NAMALWA (cell line): ENCODE results near the gene OR51B5.
A peak's percentile ranks its signal among the peaks of the same experiment; 100 is the strongest.
"Not testable (repeated sequence)": the region's sequence is repeated elsewhere in the genome, so short reads cannot be mapped to it uniquely, and the experiment has no call there.

Source experiments
- DNase-seq: peaks from one replicate; pipeline ENCODE4 v3.0.0-alpha.2; 2015; ENCODE audit warnings: low spot score

Gene OR51B5, protein sequence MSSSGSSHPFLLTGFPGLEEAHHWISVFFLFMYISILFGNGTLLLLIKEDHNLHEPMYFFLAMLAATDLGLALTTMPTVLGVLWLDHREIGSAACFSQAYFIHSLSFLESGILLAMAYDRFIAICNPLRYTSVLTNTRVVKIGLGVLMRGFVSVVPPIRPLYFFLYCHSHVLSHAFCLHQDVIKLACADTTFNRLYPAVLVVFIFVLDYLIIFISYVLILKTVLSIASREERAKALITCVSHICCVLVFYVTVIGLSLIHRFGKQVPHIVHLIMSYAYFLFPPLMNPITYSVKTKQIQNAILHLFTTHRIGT

DNA sequence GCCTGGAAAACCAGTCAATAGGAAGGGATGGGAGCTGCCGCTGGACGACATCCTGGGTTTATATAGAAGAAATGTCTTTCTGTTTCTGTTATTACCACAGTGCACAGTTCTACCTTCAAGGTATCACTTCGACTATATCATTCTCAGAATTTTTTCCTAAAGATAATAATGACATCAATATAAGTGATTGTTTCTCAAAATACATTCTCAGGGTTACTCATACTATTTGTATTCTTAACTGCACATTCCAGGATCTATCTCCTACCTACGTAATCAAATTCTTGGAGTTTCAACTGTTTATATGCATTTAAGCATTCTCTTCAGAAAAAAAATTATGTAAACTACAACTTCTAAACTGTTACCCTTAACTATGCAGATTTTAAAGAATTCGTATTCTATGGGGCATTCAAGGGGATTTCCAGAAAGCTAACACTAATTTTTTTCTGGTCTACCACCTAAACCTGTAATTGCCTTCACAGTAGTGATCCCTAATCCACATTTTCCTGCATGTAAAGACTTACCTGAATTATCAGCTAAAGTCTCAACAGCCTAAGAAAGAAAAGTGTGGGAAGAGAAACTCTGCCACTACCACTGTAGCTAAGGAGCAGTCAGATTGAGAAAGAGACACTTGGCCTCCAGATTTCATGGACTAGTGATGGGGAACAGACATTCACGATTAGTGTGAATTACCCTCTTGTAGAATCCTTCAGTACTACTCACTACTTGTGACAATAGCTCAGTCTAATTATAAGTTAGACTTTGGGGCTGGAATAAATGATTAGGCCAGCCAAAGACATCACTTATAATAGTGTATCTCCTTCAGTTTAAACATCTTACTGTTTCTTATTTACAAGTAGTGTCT, at the start of gene OR51B5:
TSS of gene OR51B5 (minus strand) at position 51 of the 862 bp plus-strand sequence. CDS start at position 51, 0 bp downstream.
- no peak for DNase-seq

DNA sequence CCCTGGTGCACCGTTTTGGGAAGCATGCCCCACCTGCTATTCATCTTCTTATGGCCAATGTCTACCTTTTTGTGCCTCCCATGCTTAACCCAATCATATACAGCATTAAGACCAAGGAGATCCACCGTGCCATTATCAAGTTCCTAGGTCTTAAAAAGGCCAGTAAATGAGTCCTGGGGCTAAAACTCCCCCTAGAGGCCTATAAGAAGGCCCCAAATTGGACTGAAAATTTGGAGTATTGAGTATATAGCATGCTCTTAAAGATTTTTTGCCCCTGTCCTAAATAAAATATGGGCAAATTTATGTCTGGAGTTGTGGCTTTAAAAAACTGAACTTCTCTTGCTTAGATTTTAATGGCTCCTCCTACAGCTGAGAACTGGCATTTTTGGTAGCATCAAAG, 46.9 kb upstream of the OR51B5 start:
- DNase-seq: peak; percentile 10

DNA sequence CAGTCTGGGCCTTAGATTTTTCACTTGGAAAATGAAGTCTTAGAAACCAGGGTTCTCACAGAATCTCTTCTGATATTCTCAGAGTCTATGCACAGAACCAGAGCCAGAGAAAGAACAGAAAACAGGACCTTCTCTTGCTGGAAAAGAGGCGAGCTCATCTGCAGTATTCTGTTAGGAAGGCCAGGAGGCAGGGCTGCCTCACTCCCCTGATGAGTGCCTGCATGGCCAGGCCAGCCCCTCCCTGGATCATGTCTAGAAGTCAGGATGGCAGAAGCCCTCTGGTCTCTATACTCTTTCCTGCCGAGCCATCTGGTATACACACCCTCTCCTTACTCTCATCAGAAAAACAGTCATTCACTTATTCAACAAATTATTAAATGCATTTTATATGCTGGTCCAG, 41.0 kb upstream of the OR51B5 start:
- no peak for DNase-seq

DNA sequence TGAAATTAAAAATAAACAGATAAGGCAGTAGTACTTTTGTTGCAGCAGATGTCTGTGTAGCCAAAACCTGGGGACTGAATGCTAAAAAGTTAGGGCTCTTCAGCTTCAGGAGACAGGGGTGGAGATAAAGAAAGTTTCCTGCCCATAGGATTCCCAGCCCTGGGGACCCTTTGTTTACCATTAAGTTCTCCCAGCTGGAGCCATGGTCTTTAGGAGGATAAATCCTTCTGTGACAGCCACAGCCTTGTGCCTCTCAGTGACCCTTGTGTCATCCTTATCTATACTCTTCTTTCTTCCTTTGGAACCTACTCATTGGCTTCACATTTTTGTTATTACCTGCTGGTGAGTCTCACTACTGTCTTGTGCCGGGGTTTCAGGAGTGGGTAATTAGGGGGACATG, 40.3 kb upstream of the OR51B5 start, which contains the start of gene OR51M1:
TSS of gene OR51M1 (plus strand) at position 237 of the 400 bp plus-strand sequence. CDS start 5,587 bp downstream, outside the sequence.
- no peak for DNase-seq

DNA sequence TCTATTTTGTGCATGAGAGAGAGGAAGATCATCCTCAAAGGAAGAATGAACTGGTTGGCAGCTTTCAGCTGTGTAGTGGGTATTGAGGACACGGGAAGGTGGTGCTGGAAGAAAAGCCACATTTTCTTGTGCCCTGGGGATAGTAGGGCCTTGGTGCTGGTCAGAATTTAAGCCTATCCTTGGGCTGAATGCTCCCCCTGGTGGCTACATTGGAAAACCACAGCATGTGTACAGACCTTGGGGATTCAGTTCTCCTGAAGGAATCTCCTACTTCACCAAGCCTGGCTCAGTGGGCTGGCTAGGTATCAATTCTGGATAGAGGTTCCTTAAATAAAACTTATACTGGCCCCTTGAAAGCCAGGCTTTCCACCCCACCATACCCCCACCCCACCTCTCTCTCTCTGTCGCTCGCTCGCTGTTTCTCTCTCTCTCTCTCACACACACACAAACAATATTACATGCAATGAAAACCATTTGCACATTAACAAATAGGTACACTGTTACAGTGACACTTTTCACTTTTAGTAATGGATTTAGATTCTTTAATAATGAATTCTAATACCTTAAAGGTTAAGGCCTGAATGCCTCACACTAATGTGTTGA, 37.5 kb upstream of the OR51B5 start:
- DNase-seq: peak; percentile 63

DNA sequence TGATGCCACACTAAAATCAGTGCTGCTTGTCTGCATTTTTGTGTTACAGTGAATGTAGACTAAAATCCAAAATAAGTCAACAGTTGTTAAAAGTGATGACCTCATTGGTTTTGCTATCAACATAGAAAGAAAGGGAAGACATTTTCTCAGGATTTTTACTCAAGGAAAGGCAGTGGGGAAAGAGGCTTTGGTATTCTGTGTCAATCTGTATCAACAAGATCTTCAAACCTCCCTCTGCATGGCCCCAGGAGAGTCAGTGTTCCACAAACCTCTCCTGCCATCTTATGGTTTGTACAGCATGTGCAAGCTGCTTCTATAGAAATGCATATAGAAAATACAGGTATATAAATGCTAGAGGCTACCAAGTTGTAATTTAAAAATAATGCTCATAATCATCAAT, 26.5 kb upstream of the OR51B5 start:
- DNase-seq: peak; percentile 7

DNA sequence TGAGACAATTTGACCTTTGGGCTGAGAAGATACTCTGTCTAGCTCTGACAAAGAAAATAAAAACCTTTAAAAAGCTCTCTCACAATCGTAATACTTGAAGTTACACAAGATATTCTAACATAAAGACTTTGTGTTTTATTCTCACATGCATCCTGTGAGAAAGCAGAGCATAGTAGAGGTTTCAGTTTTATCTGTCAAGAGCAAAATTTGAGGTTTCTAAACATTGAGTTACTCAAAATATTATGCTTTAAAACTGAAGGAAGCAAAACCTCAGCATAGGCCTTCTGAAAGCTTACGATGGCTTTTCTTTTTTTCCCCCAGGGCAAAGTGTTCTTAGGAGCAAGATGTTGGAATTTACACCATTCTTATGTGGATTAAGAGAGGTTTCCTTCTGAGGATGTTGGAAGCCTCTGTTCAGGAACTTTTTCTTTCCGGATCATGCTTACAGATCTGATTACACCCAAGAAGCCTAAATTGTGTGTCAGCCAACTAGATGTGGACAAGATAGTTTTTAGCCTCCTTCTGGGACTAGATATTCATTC, 25.2 kb upstream of the OR51B5 start:
- no peak for DNase-seq

DNA sequence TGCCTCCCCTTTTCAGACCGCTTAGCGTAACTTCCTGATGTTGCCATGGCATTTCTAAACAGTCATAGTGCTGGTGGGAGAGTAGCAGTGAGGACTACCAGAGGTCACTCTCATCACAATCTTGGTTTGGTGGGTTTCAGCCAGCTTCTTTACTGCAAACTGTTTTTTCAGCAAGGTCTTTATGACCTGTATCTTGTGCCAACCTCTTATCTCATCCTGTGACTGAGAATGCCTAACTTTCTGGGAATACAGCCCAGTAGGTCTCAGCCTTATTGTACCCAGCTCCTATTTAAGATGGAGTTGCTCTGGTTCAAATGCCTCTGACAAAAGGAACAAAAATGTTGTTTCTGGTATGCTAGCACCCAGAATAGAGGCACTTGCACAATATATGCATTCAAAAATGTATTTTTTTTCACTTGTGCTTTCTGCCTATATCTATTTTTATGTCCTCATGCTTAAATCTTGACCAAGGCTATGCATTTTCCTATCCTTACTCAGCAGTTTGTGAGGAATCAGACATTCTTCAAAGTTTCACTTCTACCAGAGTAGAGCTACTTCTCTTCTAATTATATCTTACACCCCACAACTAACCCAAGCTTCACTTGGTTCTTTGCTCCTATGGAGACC, 24.2 kb upstream of the OR51B5 start:
- no peak for DNase-seq

DNA sequence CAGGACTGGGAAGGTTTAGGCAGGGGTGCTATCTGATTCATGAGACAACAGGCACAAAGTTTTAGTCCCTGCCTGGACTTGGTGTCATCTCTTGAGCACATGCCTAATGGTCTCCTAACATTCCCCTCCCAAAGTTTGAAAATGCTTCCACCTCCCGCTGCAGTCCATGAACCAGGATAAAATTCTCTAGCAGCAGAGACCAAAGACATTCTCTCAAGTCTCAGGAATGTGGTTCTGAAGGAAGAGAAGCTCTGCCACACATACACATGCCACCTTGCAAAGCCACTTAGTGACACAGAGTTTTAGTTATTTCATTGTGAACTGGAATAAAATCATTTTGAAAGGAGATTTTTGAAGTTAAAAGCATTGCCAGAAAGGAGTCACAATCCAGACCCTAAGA, 23.5 kb upstream of the OR51B5 start:
- DNase-seq: no peak

DNA sequence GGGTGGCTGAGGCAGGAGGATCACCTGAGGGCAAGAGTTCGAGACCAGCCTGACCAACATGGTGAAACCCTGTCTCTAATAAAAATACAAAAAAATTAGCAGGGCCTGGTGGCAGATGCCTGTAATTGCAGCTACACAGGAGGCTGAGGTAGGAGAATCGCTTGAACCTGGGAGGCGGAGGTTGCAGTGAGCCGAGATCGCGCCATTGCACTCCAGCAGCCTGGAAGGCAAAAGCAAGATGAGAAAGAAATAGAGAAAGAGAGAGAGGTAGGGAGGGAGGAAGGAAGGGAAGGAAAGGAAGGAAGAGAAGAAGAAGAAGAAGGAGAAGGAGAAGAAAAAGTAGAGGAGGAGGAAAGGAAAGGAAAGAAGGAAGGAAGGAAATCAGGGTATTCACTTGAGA, 23.0 kb upstream of the OR51B5 start:
- not testable (repeated sequence) for DNase-seq

DNA sequence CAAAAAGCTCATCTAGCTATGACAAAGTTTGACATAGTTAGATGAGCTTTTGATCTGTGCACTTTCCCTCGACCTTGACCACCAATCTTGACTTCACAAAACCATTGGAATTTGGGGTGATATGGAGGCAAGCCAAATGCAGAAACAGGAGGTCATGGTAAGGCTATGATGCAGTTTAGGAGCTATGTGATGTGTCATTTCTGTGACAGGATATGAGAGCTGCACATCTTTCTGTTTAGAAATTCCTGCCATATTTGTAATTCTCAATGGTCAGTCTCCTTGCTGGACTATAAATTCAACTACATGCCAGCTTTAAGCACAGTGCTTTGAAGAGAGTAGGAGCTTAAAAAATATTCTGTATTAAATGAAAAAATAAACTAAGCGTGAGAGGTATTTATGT, 20.9 kb upstream of the OR51B5 start:
- DNase-seq: no peak

DNA sequence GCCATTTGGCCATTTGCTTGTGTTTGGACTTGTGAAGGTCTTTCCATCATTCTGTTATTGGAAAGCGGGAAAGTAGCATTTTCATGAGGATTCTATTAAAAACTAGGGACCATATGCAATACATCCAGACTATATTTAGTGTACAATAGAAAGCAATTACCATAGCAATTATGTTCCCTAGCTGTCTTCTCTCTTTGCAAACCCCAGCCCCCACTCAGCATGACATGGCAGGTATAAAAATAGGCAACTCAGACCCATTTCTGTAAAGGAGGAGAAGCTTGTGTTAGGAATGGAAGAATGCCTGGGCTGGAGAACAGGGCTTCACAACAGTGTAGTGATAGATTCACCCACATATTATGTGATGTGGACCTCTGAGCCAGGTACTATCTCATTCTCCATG, 20.4 kb upstream of the OR51B5 start:
- no peak for DNase-seq

DNA sequence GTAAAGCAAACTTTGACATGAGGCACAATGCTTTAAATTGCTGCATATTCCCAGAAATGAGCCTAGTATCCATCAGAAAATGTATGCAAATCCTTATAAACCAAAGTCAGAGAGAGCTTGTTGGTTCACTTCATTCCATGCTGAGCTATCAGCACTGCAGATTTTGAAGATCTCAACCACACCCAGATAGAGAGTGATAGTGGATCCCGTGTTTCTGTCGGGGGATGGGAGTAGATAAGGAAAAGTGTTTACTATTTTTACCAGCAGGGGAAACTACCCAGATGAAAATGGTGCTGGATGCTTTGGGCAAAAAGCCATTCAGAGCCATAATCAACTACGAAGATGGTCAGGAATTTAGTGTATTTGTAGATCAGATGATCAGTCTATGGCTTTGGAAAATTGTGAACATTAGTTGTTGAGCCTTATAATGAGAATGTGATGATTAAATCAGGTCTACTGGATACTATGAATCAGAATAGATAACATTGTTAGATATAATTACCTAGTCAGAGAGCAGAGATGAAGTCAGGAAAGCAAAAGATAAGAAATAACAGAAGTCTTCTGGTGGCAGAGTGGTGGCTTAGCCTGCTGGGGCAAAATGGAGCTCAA, 18.8 kb upstream of the OR51B5 start:
- DNase-seq: no peak

DNA sequence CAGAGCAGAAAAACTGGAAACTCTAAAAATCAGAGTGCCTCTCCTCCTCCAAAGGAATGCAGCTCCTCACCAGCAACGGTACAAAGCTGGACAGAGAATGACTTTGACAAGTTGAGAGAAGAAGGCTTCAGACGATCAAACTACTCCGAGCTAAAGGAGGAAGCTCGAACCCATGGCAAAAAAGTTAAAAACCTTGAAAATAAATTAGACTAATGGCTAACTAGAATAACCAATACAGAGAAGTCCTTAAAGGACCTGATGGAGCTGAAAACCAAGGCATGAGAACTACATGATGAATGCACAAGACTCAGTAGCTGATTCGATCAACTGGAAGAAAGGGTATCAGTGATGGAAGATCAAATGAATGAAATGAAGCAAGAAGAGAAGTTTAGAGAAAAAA, 12.7 kb upstream of the OR51B5 start:
- not testable (repeated sequence) for DNase-seq

DNA sequence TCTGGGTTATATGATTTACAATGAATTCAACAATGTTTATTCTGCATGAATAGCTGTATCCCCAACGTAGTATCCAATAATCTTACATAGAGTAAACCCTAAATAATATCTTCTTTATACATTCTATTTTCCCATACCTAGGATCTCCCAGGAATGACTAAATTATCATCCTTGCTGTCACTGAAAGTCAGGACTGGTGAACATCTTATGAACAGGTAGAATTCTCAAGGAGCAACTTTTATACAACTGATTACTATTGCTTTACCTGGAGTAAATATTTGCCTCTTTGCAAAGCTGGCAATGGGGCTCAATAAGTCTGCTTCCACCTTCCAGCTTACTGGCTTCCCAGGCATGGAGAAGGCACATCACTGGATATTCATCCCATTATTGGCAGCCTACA, 7.9 kb upstream of the OR51B5 start, which contains the start of gene OR51B6:
TSS of gene OR51B6 (plus strand) at position 301 of the 400 bp plus-strand sequence. CDS start at position 301, 0 bp downstream.
- DNase-seq: no peak

DNA sequence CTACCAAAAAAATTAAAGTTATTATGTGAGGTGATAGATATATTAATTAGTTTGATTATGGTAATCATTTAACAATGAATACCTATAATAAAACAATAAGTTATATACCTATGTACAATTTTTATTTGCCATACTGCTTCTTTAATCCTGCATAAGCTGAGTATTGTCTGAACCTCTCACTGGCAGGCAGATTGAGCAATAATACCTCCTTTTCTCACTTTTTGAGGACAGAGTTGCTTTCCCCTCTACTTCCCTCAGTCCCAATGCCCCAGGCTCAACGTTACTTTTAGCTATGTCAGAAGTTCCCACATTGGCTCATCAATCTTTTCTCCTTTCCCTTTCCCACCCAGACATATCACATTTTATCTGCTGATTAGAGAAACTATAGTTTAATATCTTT, 6.2 kb upstream of the OR51B5 start:
- DNase-seq: no peak

DNA sequence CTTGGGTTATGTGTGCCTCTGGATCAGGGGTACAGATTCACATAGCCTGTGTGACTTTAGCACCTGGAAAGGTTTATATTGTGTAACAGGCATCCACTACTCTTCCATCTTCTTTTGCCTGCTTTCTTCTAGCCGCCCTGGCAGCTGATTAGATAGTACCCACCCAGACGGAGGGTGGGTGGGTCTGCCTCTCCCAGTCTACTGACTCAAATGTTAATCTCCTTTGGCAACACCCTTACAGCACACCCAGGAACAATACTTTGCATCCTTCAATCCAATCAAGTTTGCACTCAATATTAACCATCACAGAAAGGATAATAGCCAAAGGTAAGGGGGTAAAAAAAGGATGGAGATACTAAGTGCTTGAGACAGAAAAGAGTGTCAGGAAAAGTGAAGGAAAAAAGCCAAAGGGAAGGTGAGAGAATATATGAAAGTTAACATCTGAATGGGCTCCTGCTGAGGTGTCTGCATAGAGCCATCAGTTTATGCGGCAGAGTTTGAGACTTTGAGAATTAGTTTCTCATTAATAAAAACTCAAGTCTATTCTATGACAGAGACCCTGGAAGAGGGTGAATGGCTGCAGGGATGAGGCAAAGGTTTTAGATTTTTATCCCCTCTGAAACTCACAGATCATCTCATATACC, 5.3 kb upstream of the OR51B5 start:
- no peak for DNase-seq

DNA sequence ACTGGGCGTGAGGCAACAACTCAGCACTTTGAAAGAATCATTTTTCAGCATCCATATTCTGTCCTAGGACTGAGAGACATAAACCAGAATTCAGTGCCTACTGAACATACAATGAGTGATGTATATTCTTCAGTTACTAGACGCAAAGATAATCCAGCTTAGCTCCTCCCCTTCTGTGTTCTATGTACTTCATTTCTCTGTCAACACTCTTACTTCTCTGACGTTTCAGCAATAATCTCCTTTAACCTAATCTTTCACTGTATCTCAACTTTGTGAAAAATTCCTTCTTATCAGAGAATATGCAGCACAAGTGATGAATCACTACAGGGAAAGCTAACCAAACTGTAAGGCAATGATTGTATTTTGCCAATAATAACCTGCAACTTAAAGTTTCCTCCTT, 2.5 kb upstream of the OR51B5 start:
- DNase-seq: no peak

DNA sequence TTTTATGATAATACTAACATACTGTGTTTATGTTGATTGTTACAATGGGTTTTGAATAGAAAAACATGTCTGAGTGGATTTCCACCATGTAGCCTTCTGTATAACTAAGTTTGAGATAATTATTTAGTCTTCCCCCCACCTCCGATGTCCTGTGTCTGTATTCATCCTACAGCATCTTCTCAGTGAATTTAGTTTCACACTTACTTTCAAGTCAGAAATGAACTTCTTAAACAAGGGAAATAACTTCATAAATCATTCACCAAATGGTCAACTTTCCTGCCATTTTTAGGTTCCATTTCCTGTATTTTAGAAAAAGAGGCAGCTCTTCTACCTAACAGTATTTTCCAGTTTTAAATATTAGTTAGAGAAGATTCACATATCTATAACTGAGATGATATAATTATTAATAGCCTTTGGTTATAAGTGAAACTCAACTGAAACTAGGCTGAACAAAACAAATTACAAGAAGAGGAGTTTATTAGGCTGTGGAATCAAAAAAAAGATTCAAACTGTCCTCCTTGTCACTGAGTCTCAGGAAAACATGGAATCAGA, 3.5 kb downstream of the OR51B5 start:
- no peak for DNase-seq

DNA sequence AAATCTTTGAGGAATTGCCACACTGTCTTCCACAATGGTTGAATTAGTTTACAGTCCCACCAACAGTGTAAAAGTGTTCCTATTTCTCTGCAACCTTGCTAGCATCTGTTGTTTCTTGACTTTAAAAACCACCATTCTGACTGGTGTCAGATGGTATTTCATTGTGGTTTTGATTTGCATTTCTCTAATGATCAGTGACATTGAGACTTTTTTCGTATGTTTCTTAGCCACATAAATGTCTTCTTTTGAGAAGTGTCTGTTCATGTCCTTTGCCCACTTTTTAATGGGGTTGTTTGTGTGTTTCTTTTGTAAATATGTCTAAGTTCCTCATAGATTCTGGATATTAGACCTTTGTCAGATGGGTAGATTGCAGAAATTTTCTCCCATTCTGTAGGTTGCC, 6.1 kb downstream of the OR51B5 start:
- not testable (repeated sequence) for DNase-seq

DNA sequence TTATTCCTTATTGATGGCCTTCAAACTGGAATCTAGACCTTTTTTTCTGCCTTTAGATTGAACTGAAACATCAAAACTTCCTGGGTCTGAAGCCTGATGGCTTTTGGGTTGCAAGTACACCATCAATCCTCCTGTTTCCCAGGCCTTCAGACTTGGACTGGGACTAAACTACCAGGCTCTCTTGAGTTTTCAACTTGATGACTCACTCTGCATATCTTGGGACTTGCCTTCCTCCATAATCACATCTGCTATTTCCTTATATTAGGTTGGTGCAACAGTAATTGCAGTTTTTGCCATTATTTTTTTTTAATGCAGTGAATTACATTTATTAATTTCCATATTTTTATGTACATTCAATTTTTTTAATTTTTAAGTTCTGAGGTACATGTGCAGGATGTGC, 7.0 kb downstream of the OR51B5 start:
- DNase-seq: no peak
